HepG2 (cell line): ENCODE measurements around the gene CRISPLD2. TPM values are rescaled to one million over a fixed set of nuclear protein-coding genes. Genes with fewer than 3 reads are reported as not detected.

Experiments used
- ATAC-seq: fragments of 200-7000 bp; cut with Tn5 transposase; 3 replicates; pipeline ENCODE4 v1.9.1; 2020; ENCODE audit warnings: mild to moderate bottlenecking, moderate library complexity
- BruUV-seq: library from RNA; stranded (reverse); fragments of 400-500 nt; replicated peaks from 2 replicates; lab custom pipeline; 2021; lab: Mats Ljungman, UMichigan
- CTCF ChIA-PET: fragments of 300-600 bp; formaldehyde crosslinking; extraction: SDS; loops from one replicate; lab custom pipeline; 2021; ENCODE audit warnings: low total read pairs, inconsistent platforms, low intra/inter-chr PET ratio; lab: Yijun Ruan, JAX
- POLR2A ChIA-PET: fragments of 350-600 bp; sonication (Branson Sonifier 250); formaldehyde crosslinking; loops from one replicate; lab custom pipeline; 2020; ENCODE audit warnings: antibody characterized with exemption, inconsistent platforms; lab: Yijun Ruan, JAX
- DNase-seq: peaks from one replicate; pipeline ENCODE4 v3.0.0-alpha.2; 2015; ENCODE audit warnings: low spot score
- FAIRE-seq: peaks from 3 replicates; lab custom pipeline; 2011; peaks lifted over from hg19 to GRCh38; lab: Jason Lieb, UNC
- H2AFZ ChIP-seq: one replicate; pipeline ENCODE4 v1.6.1; 2011; ENCODE audit warnings: low read length, inconsistent platforms
- H3K27ac ChIP-seq: fragments of 300-600 bp; 3 replicates; pipeline ENCODE4 v1.8.0; 2011; ENCODE audit warnings: mixed run types, mild to moderate bottlenecking, mixed read lengths, low read length, inconsistent platforms; ENCODE audit not compliant: insufficient read depth; ENCODE audit errors: extremely low read length
- H3K27me3 ChIP-seq, 2 experiments: fragments of 200-600 bp in 1 of 2; 2 replicates in 1 of 2; 3 replicates in 1 of 2; pipeline versions ENCODE4 v1.6.0 to v1.8.0; 2011; ENCODE audit warnings: low read length in 2 of 2, mild to moderate bottlenecking in 2 of 2, moderate library complexity in 2 of 2, inconsistent platforms in 1 of 2; ENCODE audit not compliant: insufficient read depth in 2 of 2, control insufficient read depth in 1 of 2
- H3K36me3 ChIP-seq, 2 experiments: fragments of 200-600 bp in 1 of 2; replicated peaks in 1 of 2; 2 replicates in 1 of 2; 3 replicates in 1 of 2; pipeline versions ENCODE4 v1.5.1 to v1.8.0; 2011; ENCODE audit warnings: low read length in 2 of 2, inconsistent platforms in 1 of 2; ENCODE audit not compliant: insufficient read depth in 2 of 2, control insufficient read depth in 1 of 2
- H3K4me1 ChIP-seq: 2 replicates; pipeline ENCODE4 v1.5.1; 2012; ENCODE audit warnings: low read length, inconsistent platforms; ENCODE audit not compliant: insufficient read depth
- H3K4me2 ChIP-seq: 2 replicates; pipeline ENCODE4 v1.6.0; 2011; ENCODE audit warnings: low read depth, low read length, inconsistent platforms
- H3K4me3 ChIP-seq, 3 experiments: fragments of 200-600 bp in 1 of 3; sonication (generic), shearing (Covaris generic) in 1 of 3; replicated peaks in 1 of 3; 2 replicates each; pipeline ENCODE4 v1.5.1; 2011 to 2016; ENCODE audit warnings: low read length in 3 of 3, inconsistent platforms in 2 of 3, low read depth in 2 of 3, mild to moderate bottlenecking in 2 of 3, control low read depth in 1 of 3, mixed read lengths in 1 of 3; ENCODE audit not compliant: insufficient read depth in 1 of 3
- H3K79me2 ChIP-seq: one replicate; pipeline ENCODE4 v1.6.1; 2011; ENCODE audit warnings: low read length, inconsistent platforms; ENCODE audit not compliant: insufficient read depth
- H3K9ac ChIP-seq: 2 replicates; pipeline ENCODE4 v1.6.0; 2011; ENCODE audit warnings: mild to moderate bottlenecking, low read depth, low read length, inconsistent platforms; ENCODE audit not compliant: insufficient read depth
- H3K9me3 ChIP-seq: 2 replicates; pipeline ENCODE4 v1.5.1; 2012; ENCODE audit warnings: mild to moderate bottlenecking, low read length
- H4K20me1 ChIP-seq: 2 replicates; pipeline ENCODE4 v1.6.0; 2011; ENCODE audit warnings: inconsistent platforms, mild to moderate bottlenecking, low read length, moderate library complexity; ENCODE audit not compliant: insufficient read depth
- MNT ChIP-seq: fragments of 450-650 bp; IDR thresholded peaks from 2 replicates; pipeline ENCODE4 v1.6.1; 2016
- SP2 ChIP-seq: sonication (generic); formaldehyde crosslinking; IDR thresholded peaks from 2 replicates; pipeline ENCODE4 v1.5.1; 2020; ENCODE audit warnings: mild to moderate bottlenecking, missing genetic modification reagents
- ZNF264 ChIP-seq: sonication (generic); formaldehyde crosslinking; IDR thresholded peaks from 2 replicates; pipeline ENCODE4 v1.4.0; 2020; ENCODE audit warnings: missing genetic modification reagents
- ZNF513 ChIP-seq: sonication (generic); formaldehyde crosslinking; conservative IDR thresholded peaks from 2 replicates; pipeline ENCODE4 v1.5.0; 2020; ENCODE audit warnings: missing genetic modification reagents
- WGBS: methylation state at CpG from one replicate; pipeline ENCODE4 v1.1.6; 2017; ENCODE audit warnings: low lambda C conversion rate; 5-methylcytosine and 5-hydroxymethylcytosine counted together
- in situ Hi-C: cut with HindIII; loops from 2 replicates; pipeline ENCODE4 v1.10.0; 2017; ENCODE audit warnings: low pct_unique_long_range_greater_than_20kb; ENCODE audit not compliant: extremely low pct_ligation_motif_present
- intact Hi-C: fragments of 100-400 bp; cut with micrococcal nuclease; formaldehyde crosslinking; loops from one replicate; pipeline ENCODE4 v1.10.0; 2022; ENCODE audit not compliant: unreplicated experiment
- polyA plus RNA-seq, 8 experiments: library from polyadenylated mRNA; depleted of rRNA in 3 of 8; stranded (reverse) in 7 of 8; unstranded in 1 of 8; fragments of >200 nt; fragmentation: Illumina TruSeq in 4 of 8; extraction: Trizol in 4 of 8; gene quantifications; 2 replicates each; pipeline versions ENCODE4 v1.2.1 to v1.2.3, GENCODE V29; 2011 to 2016; ENCODE audit warnings: low read depth in 4 of 8, missing spikeins in 1 of 8, mixed read lengths in 1 of 8; ENCODE audit not compliant: insufficient read depth in 1 of 8
- total RNA-seq, 5 experiments: library from RNA; depleted of rRNA; stranded (reverse); fragments of >200 nt; fragmentation: Illumina TruSeq; extraction: Trizol; gene quantifications; 2 replicates each; pipeline ENCODE4 v1.2.3, GENCODE V29; 2016; ENCODE audit warnings: low read depth in 1 of 5

The CRISPLD2 gene
- total and polyA plus RNA-seq, 2 of the 13 experiments (the other 11 are each of a cell fraction or from before 2014, with no cell fraction given): 0.04 to 0.31 TPM

GRCh38 chr16:84928679-84929420, 109.1 kb downstream of the CRISPLD2 start:
- Histone ChIP-seq H4K20me1 (no peaks in the 10 kb centered on the region), H3K4me1 (peaks cover 33% of the 10 kb centered on the region), H3K36me3 (no peaks in the 10 kb centered on the region), H2AFZ (no peak overlapping the region), H3K4me2 (no peak overlapping the region), H3K79me2 (no peaks in the 10 kb centered on the region), H3K9ac (no peak overlapping the region), H3K27ac (no peak overlapping the region), H3K27me3 (peaks cover 9 to 51% of the 10 kb centered on the region in 2 experiments; a peak in 4 of 5 replicates), H3K4me3 (no peak overlapping the region), H3K9me3 (no peaks in the 10 kb centered on the region)
- WGBS: 22% methylated on average over 14 of the region's 16 CpGs
- ChIA-PET POLR2A (no interaction called here), CTCF (interaction anchor here (1.3 to 1.4 kb wide), 2 partner anchors 23 to 42 kb away, joined by 3 read pairs; no protein-coding TSS in a partner anchor)
- DNase-seq (no peak), FAIRE-seq (no peak), ATAC-seq (no peak)
- BruUV-seq: no TSS peak
- in situ Hi-C loops (loop anchor here (5.0 kb wide), 1 partner anchor 38 kb away; no protein-coding TSS in a partner anchor), intact Hi-C loops (no loop called here)
- no peak for TF ChIP-seq ZNF513 (CRISPR knock-in tag)
- no peak for TF ChIP-seq SP2 (CRISPR knock-in tag)

- Histone ChIP-seq H3K9ac (no peak overlapping the region), H3K4me2 (no peak overlapping the region), H3K4me3 (no peak overlapping the region), H4K20me1 (no peaks in the 10 kb centered on the region), H3K36me3 (no peaks in the 10 kb centered on the region), H3K27me3 (peaks cover 9 to 53% of the 10 kb centered on the region in 2 experiments; a peak in 4 of 5 replicates), H3K4me1 (peaks cover 33% of the 10 kb centered on the region), H3K27ac (no peak overlapping the region), H3K9me3 (no peaks in the 10 kb centered on the region), H3K79me2 (no peaks in the 10 kb centered on the region), H2AFZ (no peak overlapping the region)
- WGBS: 60% methylated on average over 33 of the region's 36 CpGs
- intact Hi-C loops (no loop called here), in situ Hi-C loops (loop anchor here (5.0 kb wide), 1 partner anchor 38 kb away; no protein-coding TSS in a partner anchor)
- BruUV-seq: no TSS peak
- DNase-seq: no peak
- FAIRE-seq: no peak
- ChIA-PET CTCF (interaction anchor here (1.3 to 1.4 kb wide), 2 partner anchors 22 to 41 kb away, joined by 3 read pairs; no protein-coding TSS in a partner anchor), POLR2A (no interaction called here)
- no peak for ATAC-seq
- TF ChIP-seq ZNF264 (CRISPR knock-in tag) (no peak), MNT (0 out of 2 replicates have a peak, but pooled peaks have one; percentile 47)
These were observed 109.9 kb downstream of the CRISPLD2 start for GRCh38 chr16:84929421-84930297.
